ENCODE data around the gene PRKAA2.

Gene PRKAA2

GRCh38 chr1:56654126-56654923 lies 9.2 kb downstream of the PRKAA2 start:
- DNase-seq (ENCODE audit: low read depth in 2 of 2), result no peak

GRCh38 chr1:56655991-56656613 lies 11.0 kb downstream of the PRKAA2 start:
- DNase-seq (ENCODE audit: low read depth in 2 of 2), result no peak

- DNase-seq (ENCODE audit: low read depth in 2 of 2), result no peak
Observed at GRCh38 chr1:56658254-56658653, 13.1 kb downstream of the PRKAA2 start.

- DNase-seq (ENCODE audit: low read depth in 2 of 2), result no peak
Observed at GRCh38 chr1:56660293-56660692, 15.2 kb downstream of the PRKAA2 start.

- DNase-seq (ENCODE audit: low read depth in 2 of 2), result no peak
Observed at GRCh38 chr1:56663846-56664245, 18.7 kb downstream of the PRKAA2 start.

GRCh38 chr1:56665384-56665783 lies 20.3 kb downstream of the PRKAA2 start:
- no peak for DNase-seq (ENCODE audit: low read depth in 2 of 2)

GRCh38 chr1:56666112-56666608 lies 21.0 kb downstream of the PRKAA2 start:
- no peak for DNase-seq (ENCODE audit: low read depth in 2 of 2)

- no peak for DNase-seq (ENCODE audit: low read depth in 2 of 2)
Observed at GRCh38 chr1:56670350-56670749, 25.2 kb downstream of the PRKAA2 start.

- no peak for DNase-seq (ENCODE audit: low read depth in 2 of 2)
Observed at GRCh38 chr1:56671085-56671484, 26.0 kb downstream of the PRKAA2 start.

- no peak for DNase-seq (ENCODE audit: low read depth in 2 of 2)
Observed at GRCh38 chr1:56671542-56671941, 26.4 kb downstream of the PRKAA2 start.

- no peak for DNase-seq (ENCODE audit: low read depth in 2 of 2)
Observed at GRCh38 chr1:56672579-56672978, 27.5 kb downstream of the PRKAA2 start.

- DNase-seq (ENCODE audit: low read depth in 2 of 2), result no peak
Observed at GRCh38 chr1:56675763-56676162, 30.6 kb downstream of the PRKAA2 start.

GRCh38 chr1:56676571-56677035 lies 31.5 kb downstream of the PRKAA2 start:
- DNase-seq (ENCODE audit: low read depth in 2 of 2), result no peak

- DNase-seq (ENCODE audit: low read depth in 2 of 2), result no peak
Observed at GRCh38 chr1:56683569-56683968, 38.5 kb downstream of the PRKAA2 start.

GRCh38 chr1:56686169-56686568 lies 41.1 kb downstream of the PRKAA2 start:
- DNase-seq (ENCODE audit: low read depth in 2 of 2), result no peak

- DNase-seq (ENCODE audit: low read depth in 2 of 2), result no peak
Observed at GRCh38 chr1:56688522-56689026, 43.5 kb downstream of the PRKAA2 start.

GRCh38 chr1:56696663-56697062 lies 51.5 kb downstream of the PRKAA2 start:
- no peak for DNase-seq (ENCODE audit: low read depth in 2 of 2)

GRCh38 chr1:56703747-56704146 lies 58.6 kb downstream of the PRKAA2 start:
- DNase-seq (ENCODE audit: low read depth in 2 of 2), result no peak

GRCh38 chr1:56707379-56707778 lies 62.3 kb downstream of the PRKAA2 start:
- DNase-seq (ENCODE audit: low read depth in 2 of 2), result no peak

- no peak for DNase-seq (ENCODE audit: low read depth in 2 of 2)
Observed at GRCh38 chr1:56709269-56709880, 64.3 kb downstream of the PRKAA2 start.

- no peak for DNase-seq (ENCODE audit: low read depth in 2 of 2)
Observed at GRCh38 chr1:56709995-56710394, 64.9 kb downstream of the PRKAA2 start.

- no peak for DNase-seq (ENCODE audit: low read depth in 2 of 2)
Observed at GRCh38 chr1:56710646-56711045, 65.5 kb downstream of the PRKAA2 start.

Measured in stimulated activated CD4-positive, alpha-beta T cell treated with anti-CD3 and anti-CD28 coated beads, Interleukin-15, amount 100 ng/mL, for 48 hours (primary cell).